GM04504 (cell line): Measurements from ENCODE around the gene TRIM67.
"Not testable (repeated sequence)": the region's sequence is repeated elsewhere in the genome, so short reads cannot be mapped to it uniquely, and the experiment has no call there.

Experiments used
- DNase-seq: peaks from one replicate; pipeline ENCODE4 v3.0.0-alpha.2; 2012; ENCODE audit warnings: low read depth

Gene TRIM67

GRCh38 chr1:231158141-231158540, 3.7 kb upstream of the TRIM67 start:
- not testable (repeated sequence) for DNase-seq

- DNase-seq = no peak
These were observed 2.5 kb upstream of the TRIM67 start for GRCh38 chr1:231159202-231159962.

- no peak for DNase-seq
These were observed 1.7 kb upstream of the TRIM67 start for GRCh38 chr1:231159963-231160761.

- no peak for DNase-seq
These were observed 777 bp upstream of the TRIM67 start for GRCh38 chr1:231160895-231161666.

- no peak for DNase-seq
These were observed 575 bp downstream of the TRIM67 start for GRCh38 chr1:231162297-231162969.

GRCh38 chr1:231162970-231163829, 1.3 kb downstream of the TRIM67 start:
- no peak for DNase-seq

- no peak for DNase-seq
These were observed 2.1 kb downstream of the TRIM67 start for GRCh38 chr1:231163830-231164427.

- DNase-seq = no peak
These were observed 3.5 kb downstream of the TRIM67 start for GRCh38 chr1:231165371-231165770.

- no peak for DNase-seq
These were observed 4.5 kb downstream of the TRIM67 start for GRCh38 chr1:231166398-231166797.

- no peak for DNase-seq
These were observed 9.0 kb downstream of the TRIM67 start for GRCh38 chr1:231170875-231171274.

- no peak for DNase-seq
These were observed 9.9 kb downstream of the TRIM67 start for GRCh38 chr1:231171623-231172197.

GRCh38 chr1:231172411-231172810, 10.6 kb downstream of the TRIM67 start:
- DNase-seq = no peak

- no peak for DNase-seq
These were observed 14.6 kb downstream of the TRIM67 start for GRCh38 chr1:231176421-231176820.

- no peak for DNase-seq
These were observed 15.4 kb downstream of the TRIM67 start for GRCh38 chr1:231177226-231177625.

- no peak for DNase-seq
These were observed 16.1 kb downstream of the TRIM67 start for GRCh38 chr1:231177936-231178335.

- no peak for DNase-seq
These were observed 17.1 kb downstream of the TRIM67 start for GRCh38 chr1:231178970-231179369.

GRCh38 chr1:231180034-231180433, 18.2 kb downstream of the TRIM67 start:
- DNase-seq = no peak

GRCh38 chr1:231181271-231181670, 19.4 kb downstream of the TRIM67 start:
- no peak for DNase-seq

GRCh38 chr1:231182317-231182716, 20.5 kb downstream of the TRIM67 start:
- no peak for DNase-seq
